AG09309 (cell line): Measurements from ENCODE around the gene ABCA9.

ENCODE experiments used
- DNase-seq: peaks from one replicate; pipeline ENCODE4 v3.0.0-alpha.2; 2010; ENCODE audit warnings: low read depth
- H3K4me3 ChIP-seq: 2 replicates; pipeline ENCODE4 v1.5.1; 2011; ENCODE audit warnings: mild to moderate bottlenecking, low read depth, low read length, moderate library complexity; ENCODE audit not compliant: control insufficient read depth
- TF ChIP-seq, protein P1 (sequence below): IDR thresholded peaks from 2 replicates; pipeline ENCODE4 v1.5.1; 2011; ENCODE audit warnings: mild to moderate bottlenecking, low read depth, low read length, inconsistent platforms; ENCODE audit not compliant: insufficient read depth, control insufficient read depth; ENCODE audit errors: missing control alignments

ABCA9 gene

DNA sequence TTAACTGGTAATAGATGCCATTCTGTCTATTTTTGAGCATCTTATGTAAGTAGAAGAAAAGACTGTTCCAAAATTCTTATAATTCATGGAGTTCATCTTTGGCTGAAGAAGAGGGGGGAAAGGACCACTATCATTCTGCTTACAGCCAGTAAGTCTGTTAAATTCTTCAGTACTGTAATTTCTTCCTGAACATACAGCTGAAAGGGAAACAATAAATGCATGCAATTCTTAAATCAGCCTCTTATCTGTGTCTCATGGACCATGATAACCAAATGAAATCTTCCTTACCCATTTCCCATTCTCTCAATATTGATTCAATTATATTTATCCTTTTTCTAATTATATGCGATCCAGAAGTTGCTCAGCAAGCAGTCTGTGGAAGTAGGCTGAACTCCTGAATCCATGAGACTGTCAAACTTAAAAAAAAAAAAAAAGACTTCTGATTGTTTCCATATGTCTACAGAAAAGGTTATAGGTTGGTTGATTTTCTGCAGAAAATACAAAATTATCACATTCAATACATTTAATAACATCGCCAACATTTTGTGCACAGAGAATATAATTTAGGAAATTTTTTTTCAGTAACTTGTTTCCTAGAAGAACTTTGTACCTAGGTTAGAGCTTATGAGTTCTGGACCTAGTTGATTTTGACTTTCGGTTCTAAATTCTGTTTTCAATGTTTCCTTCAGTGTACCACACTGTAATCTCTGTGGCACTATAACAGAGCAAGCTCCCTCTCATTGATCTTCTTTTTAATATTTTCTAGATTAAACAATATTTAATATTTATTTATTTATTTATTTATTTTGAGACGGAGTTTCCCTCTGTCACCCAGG lies 1.2 kb upstream of the ABCA9 start:
- TF ChIP-seq, protein P1, sequence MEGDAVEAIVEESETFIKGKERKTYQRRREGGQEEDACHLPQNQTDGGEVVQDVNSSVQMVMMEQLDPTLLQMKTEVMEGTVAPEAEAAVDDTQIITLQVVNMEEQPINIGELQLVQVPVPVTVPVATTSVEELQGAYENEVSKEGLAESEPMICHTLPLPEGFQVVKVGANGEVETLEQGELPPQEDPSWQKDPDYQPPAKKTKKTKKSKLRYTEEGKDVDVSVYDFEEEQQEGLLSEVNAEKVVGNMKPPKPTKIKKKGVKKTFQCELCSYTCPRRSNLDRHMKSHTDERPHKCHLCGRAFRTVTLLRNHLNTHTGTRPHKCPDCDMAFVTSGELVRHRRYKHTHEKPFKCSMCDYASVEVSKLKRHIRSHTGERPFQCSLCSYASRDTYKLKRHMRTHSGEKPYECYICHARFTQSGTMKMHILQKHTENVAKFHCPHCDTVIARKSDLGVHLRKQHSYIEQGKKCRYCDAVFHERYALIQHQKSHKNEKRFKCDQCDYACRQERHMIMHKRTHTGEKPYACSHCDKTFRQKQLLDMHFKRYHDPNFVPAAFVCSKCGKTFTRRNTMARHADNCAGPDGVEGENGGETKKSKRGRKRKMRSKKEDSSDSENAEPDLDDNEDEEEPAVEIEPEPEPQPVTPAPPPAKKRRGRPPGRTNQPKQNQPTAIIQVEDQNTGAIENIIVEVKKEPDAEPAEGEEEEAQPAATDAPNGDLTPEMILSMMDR: no peak
- H3K4me3 ChIP-seq: no peak overlapping the region

DNA sequence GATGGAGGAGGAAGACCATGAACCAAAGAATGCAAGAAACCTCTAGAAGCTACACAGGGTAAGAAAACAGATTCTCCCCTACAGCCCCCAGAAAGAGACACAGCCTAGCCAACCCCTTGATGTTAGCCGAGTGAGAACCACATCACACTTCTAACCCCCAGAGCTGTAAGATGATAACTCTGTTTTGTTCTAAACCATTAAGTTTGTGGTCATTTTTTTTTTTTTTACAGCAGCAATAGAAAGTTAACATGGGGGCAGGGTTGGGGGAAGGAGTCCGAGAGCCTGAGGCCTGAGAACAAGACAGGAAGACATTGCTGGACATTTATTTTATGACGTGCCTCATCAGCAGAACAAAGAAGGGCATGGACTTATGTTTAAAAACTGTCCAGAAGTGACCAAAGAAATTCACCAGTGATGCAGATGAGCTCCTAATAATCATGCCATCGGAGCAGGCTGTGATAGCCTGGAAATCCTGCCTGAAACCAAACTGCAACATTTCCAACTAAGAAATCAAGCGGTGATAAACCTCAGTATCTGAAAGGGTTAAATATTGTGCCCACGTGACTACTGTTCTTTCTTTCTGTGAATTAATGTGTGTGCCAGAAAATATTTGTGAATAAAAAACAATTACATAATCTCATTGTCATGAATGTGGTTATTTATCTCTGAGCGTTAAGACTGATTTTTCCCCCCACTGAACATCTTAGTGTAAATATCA lies 1.1 kb downstream of the ABCA9 start:
- TF ChIP-seq, protein P1: no peak
- DNase-seq: no peak
- no peak overlapping the region for H3K4me3 ChIP-seq

More for the DNA sequence above, 1.2 kb upstream of the ABCA9 start:
- DNase-seq: no peak

DNA sequence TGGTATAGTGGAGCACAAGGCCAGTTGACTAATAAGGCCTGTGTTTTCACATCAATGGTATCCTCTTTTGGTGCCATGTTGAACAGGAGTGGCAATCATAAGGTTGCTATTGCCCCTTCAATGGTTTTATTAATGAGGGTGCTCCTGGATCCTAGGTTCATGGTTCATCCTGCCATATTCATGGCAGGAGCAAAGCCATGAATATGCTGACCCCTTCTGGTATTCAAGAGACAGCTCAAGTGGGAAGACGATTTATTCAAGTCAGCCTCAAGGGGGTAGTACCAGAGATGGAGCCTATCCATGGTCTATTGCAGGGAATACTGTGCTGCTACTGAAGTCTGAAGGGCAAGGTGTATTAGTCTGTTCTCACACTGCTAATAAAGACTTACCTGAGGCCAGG lies 2.6 kb downstream of the ABCA9 start:
- TF ChIP-seq, protein P1: no peak
- DNase-seq: no peak
- H3K4me3 ChIP-seq: no peak overlapping the region

DNA sequence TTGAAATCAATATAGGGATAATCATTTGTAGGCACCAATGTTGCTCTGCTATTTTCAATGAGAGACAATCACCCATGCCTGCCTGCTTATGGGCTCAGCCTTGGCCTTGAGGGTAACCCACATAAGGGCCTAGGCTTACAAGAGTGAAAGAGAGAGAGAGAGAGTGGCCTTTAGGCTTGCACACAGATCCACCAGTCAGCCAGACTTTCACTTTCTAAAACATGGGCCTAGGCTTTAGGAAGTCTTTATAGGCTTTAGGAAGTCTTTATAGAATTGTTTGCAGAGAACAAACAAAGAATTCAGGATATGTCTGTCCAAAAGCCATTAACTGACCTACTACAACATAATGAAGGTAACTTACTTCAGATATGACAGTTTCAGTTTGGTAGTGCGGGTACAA lies 3.4 kb downstream of the ABCA9 start:
- DNase-seq: no peak
- H3K4me3 ChIP-seq: no peak overlapping the region
- TF ChIP-seq, protein P1: no peak

DNA sequence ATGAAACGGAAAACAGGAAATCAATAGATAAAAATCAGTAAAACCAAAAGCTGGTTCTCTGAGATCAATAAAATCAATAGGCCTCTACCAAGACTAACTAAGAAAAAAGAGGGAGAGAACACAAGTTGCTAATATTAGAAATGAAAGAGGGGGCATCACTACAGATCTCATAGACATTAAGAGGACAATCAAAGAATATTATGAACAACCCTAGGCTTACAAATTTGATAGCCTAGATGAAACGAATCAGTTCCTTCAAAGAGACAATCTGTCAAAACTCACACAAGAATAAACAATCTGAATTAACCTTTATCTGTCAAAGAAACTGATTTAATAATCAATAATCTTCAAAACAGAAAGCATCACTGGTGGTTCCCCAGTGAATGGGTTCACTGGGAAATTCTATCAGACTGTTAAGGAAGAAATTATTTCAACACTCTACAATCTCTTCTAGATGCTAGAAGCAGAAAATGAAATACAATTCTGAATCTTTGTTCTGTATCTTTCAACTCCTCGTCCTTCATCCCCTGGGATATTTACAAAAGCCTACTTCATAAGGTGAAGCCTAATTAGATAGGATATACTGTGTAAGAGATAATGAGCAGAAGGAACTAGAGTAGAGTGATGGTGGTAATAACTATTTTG lies 4.4 kb downstream of the ABCA9 start:
- H3K4me3 ChIP-seq: no peak overlapping the region

DNA sequence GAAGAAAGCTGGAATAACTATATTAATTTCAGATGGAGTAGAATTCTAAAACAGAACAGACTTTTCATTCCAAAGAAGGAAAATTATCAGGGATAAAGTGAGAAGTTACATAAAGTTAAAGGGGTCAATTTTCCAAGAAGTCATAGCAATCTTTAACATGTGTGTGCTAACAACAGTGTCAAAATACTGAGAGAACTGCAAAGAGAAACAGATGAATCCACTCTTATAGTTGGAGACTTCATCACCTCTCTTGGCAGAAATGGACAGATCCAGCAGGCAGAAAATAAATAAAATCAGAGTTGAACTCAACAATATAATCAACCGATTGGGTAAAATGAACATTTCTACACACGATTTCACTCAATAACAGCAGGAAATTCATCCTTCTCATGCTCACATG lies 5.4 kb downstream of the ABCA9 start:
- H3K4me3 ChIP-seq: no peak overlapping the region
- TF ChIP-seq, protein P1: no peak
- DNase-seq: no peak

More for the DNA sequence above, 4.4 kb downstream of the ABCA9 start:
- no peak for DNase-seq
- TF ChIP-seq, protein P1: no peak
